HG03575 (cell line): Measurements from ENCODE around the gene CCM2.
A peak's percentile ranks its signal among the peaks of the same experiment; 100 is the strongest.

ENCODE experiments used
- ATAC-seq: cut with Tn5 transposase; IDR thresholded peaks from one replicate; pipeline ENCODE4 v1.9.1; 2021; ENCODE audit not compliant: unreplicated experiment, insufficient number of reproducible peaks, low FRiP score; ENCODE audit errors: extremely low read depth

The CCM2 gene

GRCh38 chr7:44967571-44968446 lies 32.2 kb upstream of the CCM2 start:
- ATAC-seq, result no peak

DNA sequence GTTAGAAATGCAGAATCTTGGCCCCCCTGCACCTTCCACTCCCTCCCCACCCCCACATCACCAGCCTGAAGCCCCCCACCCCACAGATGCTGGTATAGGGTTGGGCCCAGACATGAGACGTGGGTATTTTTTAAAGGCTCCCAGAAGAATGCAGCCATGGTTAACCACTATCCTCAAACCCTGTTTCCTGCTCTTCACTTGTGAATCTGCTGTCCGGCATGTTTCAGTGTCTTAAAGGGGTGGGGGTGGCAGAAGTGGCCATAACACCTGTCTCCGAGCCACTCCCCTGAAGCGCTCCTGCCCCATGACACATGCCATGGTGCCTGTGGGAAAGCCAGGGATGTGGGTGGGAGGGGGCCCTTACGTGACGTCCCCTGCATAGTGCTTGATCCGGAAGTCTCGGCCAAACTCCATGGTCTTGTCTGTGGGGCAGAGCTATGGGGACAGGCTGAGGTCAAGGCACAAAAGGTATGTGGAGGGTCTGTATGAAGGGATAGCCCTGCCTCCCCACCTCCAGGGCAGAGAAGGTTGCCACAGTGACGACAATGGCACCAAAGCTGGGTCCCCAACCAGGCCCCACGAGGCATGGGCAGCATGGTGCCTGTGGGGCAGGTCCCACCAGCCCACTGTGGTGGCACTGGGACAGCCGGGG lies 30.8 kb upstream of the CCM2 start:
- no peak for ATAC-seq

- no peak for ATAC-seq
Measured at GRCh38 chr7:44969701-44970522, 30.1 kb upstream of the CCM2 start.

DNA sequence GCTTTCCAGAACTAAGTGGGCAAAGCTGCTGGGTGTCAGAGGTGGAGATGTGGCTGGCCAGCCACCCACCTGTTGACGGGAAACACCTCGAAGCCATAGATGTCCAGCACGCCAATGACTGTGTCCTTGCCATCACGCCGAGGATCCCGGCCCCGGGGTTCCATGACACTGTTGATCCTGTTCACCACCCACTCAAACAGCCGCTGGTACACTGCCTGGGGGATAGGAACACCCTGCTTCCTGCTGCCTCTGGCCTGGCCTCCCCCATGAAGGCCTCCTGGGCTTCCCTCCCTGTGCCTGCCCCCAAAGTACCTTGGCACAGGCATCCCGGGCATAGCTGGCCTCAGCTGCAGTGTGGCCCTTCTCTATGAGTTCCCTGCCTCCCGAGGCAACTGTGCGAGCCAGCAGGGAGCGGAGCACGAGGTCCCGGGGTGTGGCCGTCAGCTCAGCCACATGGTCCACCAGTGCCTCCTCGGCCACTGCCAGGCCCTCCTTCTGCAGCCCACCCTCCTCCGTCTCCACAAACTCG lies 29.4 kb upstream of the CCM2 start:
- no peak for ATAC-seq

DNA sequence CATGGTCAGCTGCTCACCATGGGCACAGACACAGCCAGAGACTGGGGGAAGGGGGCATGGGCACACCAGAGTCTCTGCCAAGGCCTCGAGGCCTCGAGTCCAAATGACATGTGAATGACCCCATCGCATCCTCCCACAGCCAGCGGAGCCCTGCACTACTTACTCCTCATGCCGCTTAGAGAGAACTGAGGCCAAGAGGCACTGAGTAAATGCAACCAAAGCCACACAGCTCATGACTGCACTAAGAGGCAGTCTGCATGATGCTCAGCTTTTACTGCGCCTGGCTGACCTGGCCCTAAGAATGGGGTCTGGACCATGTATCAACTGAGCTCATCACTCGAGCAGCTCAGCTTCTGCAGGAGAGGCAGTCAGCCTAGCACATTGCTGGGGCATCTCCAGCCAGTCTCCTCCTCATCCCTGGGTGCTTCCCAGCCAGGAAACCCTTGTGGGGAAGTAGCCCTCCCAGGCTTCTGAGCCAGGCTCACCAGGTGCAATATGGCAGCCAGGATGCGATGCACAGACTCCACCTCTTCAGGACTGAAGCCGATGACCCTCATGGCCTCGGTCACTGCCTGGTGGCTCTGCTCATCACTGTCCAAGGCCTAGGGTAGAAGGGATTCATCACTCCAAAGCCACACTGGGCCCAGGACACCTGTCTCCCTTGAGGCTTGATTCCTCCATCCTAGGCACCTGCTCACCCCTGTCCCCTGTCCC lies 28.7 kb upstream of the CCM2 start:
- no peak for ATAC-seq

- ATAC-seq, result no peak
Measured at GRCh38 chr7:44971902-44972441, 28.0 kb upstream of the CCM2 start.

GRCh38 chr7:44972562-44972961 lies 27.4 kb upstream of the CCM2 start:
- ATAC-seq, result no peak

DNA sequence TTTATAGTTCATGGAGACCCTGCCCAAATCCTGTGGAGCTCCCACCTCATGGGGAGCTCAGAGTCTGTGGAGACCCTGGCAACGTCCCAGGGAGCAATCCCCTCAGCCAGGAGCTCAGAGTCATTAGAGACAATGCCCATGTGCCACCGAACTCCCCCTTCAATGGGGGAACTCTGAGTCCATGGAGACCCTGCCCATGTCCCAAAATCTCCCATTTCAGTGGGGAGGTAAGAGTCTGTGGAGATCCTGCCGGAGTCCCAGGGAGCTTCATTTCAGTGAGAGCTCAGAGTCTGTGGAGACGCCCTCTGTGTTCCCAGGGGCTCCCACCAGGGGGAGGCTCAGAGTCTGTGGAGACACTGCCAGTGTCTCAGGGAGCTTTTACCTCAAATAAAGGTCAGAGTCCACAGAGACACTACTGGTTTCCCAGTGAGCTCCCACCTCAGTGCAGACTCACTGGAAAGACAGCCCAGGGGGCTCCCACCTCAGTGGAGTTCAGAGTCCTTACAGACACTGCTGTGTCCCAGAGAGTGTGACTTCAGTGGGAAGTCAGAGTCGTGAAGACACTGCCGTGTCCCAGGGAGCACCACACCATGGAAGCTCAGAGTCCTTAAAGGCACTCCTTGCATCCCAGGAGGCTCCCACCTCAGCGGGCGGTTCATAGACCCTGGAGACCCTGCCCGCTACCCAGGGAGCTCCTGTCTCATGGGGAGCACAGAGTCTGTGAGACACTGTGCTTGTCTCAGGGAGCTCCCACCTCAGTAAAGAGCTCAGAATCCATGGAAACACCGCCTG lies 26.2 kb upstream of the CCM2 start:
- ATAC-seq, result no peak

DNA sequence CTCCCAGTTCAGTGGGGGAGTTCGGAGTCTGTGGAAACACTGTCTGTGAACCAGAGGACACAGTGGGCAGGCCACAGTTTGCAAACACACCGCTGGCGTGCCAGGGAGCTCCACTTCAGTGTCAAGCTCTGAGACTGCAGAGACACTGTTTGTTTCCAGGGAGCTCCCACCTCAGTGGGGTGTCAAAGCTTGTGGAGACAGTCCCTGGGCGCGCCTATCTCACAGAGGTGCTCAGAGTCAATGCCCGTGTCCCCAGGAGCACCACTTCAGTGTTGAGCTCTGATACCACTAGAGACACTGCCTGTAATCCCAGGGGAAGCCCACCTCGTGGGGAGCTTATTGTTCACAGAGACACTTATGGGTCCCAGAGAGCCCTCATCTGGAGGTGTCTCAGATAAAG lies 25.5 kb upstream of the CCM2 start:
- ATAC-seq, result no peak

GRCh38 chr7:44975331-44976039 lies 24.5 kb upstream of the CCM2 start:
- no peak for ATAC-seq

- no peak for ATAC-seq
Measured at GRCh38 chr7:44976040-44976745, 23.8 kb upstream of the CCM2 start.

- ATAC-seq, result no peak
Measured at GRCh38 chr7:44976746-44977196, 23.2 kb upstream of the CCM2 start.

DNA sequence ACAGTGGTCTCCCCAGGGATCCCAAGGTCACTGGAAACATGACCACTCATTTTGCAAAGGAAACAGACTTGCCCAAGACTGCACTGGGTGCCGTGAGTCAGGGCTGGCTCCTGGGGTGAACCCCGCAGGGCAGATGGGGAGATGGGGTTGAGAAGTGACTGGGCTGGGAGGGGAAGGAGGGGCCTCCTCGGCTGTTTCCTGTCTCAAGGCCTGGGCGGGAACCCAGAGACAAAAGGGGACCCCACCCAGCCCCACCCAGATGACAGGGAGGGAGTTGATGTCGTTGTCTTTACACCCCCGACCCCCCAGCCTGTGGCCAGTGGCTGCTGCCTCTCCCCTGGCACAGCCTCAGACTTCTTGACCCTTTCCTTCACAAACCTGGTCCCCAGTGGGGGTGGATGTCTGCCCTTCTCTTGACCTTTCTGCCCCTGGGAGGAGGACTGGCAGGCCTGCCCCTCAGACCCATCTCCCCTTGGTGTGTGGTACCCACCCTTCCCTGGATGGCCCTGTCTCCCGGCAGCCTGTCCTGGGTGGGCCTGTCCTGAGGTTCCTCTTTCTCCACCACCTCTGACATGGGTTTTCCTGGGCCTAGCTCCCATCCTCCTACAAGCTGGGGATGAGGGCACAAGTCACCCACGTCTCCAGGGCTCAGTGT lies 22.6 kb upstream of the CCM2 start:
- no peak for ATAC-seq

DNA sequence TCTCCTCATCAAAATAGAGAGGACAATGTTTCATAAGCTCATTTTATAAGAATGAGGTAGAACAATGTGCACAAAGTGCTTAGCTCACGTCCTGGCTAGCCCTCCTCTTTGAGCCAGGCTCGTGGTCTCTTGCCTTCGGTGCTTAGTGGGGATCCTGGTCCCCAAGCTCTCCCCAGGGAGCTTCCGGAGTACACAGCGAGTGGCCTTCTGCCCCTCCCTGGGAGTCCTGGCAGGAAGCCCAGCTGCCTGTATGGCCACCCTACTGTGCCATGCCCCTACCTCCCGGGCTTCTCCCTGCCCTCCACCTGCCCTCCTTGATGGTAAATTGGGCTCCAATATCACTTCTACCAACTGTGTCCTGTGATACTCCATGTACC lies 22.1 kb upstream of the CCM2 start:
- ATAC-seq, result no peak

GRCh38 chr7:44978511-44979366 lies 21.3 kb upstream of the CCM2 start, which contains the start of gene MYO1G:
Gene MYO1G (minus strand): TSS chr7:44979015. CDS start chr7:44978961, 54 bp downstream.
- ATAC-seq, result peak; percentile 52
